ENCODE measurements around the gene RAC3. TPM values are rescaled to one million over a fixed set of nuclear protein-coding genes. Genes with fewer than 3 reads are reported as not detected.

The RAC3 gene
- total RNA-seq, 1 donor from 2014 or later = 46.0 TPM

- DNase-seq = no peak
- Mint-ChIP-seq H3K4me3 (ENCODE audit: unreplicated experiment) (no peak overlapping the region), H3K9me3 (ENCODE audit: unreplicated experiment) (peaks cover 8% of the 10 kb centered on the region), H3K4me1 (ENCODE audit: low read depth, unreplicated experiment) (no peaks in the 10 kb centered on the region), H3K36me3 (ENCODE audit: unreplicated experiment) (no peaks in the 10 kb centered on the region), H3K27me3 (ENCODE audit: unreplicated experiment) (peaks cover 5% of the 10 kb centered on the region), H3K27ac (ENCODE audit: unreplicated experiment) (no peak overlapping the region)
- no peak for TF ChIP-seq CTCF (IDR thresholded peaks at IDR 0.05; ENCODE audit: partially characterized antibody, unreplicated experiment)
Observed at GRCh38 chr17:82083009-82083408, 51.5 kb downstream of the RAC3 start.

Other genes starting within 250 kb of the RAC3 start
- 6.7 TPM for gene GCGR, start 227.5 kb upstream of the RAC3 start, total RNA-seq (ENCODE audit: unreplicated experiment)
- 218 TPM for gene MCRIP1, start 198.4 kb upstream of the RAC3 start, total RNA-seq (ENCODE audit: unreplicated experiment)
- gene PPP1R27, start 196.6 kb upstream of the RAC3 start, total RNA-seq (ENCODE audit: unreplicated experiment) = 0.81 TPM
- 259 TPM for gene P4HB, start 171.1 kb upstream of the RAC3 start, total RNA-seq (ENCODE audit: unreplicated experiment)
- gene ARHGDIA, start 160.3 kb upstream of the RAC3 start, total RNA-seq (ENCODE audit: unreplicated experiment) = 432 TPM
- 80.6 TPM for gene ALYREF, start 140.1 kb upstream of the RAC3 start, total RNA-seq (ENCODE audit: unreplicated experiment)
- 118 TPM for gene ANAPC11, start 140.0 kb upstream of the RAC3 start, total RNA-seq (ENCODE audit: unreplicated experiment)
- gene NPB, start 129.4 kb upstream of the RAC3 start, total RNA-seq (ENCODE audit: unreplicated experiment) = 0.96 TPM
- gene PCYT2, start 120.3 kb upstream of the RAC3 start, total RNA-seq (ENCODE audit: unreplicated experiment) = 63.0 TPM
- gene SIRT7, start 113.5 kb upstream of the RAC3 start, total RNA-seq (ENCODE audit: unreplicated experiment) = 38.7 TPM
- gene MAFG, start 103.9 kb upstream of the RAC3 start, total RNA-seq (ENCODE audit: unreplicated experiment) = 30.6 TPM
- gene PYCR1, start 94.4 kb upstream of the RAC3 start, total RNA-seq (ENCODE audit: unreplicated experiment) = 68.1 TPM
- 0.69 TPM for gene MYADML2, start 84.4 kb upstream of the RAC3 start, total RNA-seq (ENCODE audit: unreplicated experiment)
- gene NOTUM, start 70.5 kb upstream of the RAC3 start, total RNA-seq (ENCODE audit: unreplicated experiment) = 39.8 TPM
- gene ASPSCR1, start 54.0 kb upstream of the RAC3 start, total RNA-seq (ENCODE audit: unreplicated experiment) = 51.7 TPM
- gene CENPX, start 8.8 kb upstream of the RAC3 start, total RNA-seq (ENCODE audit: unreplicated experiment) = 59.9 TPM
- 29.6 TPM for gene LRRC45, start 8.4 kb upstream of the RAC3 start, total RNA-seq (ENCODE audit: unreplicated experiment)
- 89.5 TPM for gene DCXR, start 6.0 kb downstream of the RAC3 start, total RNA-seq (ENCODE audit: unreplicated experiment)
- gene RFNG, start 20.1 kb downstream of the RAC3 start, total RNA-seq (ENCODE audit: unreplicated experiment) = 50.8 TPM
- gene GPS1, start 20.2 kb downstream of the RAC3 start, total RNA-seq (ENCODE audit: unreplicated experiment) = 115 TPM
- 122 TPM for gene DUS1L, start 34.1 kb downstream of the RAC3 start, total RNA-seq (ENCODE audit: unreplicated experiment)
- 439 TPM for gene FASN, start 66.6 kb downstream of the RAC3 start, total RNA-seq (ENCODE audit: unreplicated experiment)
- 40.7 TPM for gene CCDC57, start 181.2 kb downstream of the RAC3 start, total RNA-seq (ENCODE audit: unreplicated experiment)
- gene SLC16A3, start 197.4 kb downstream of the RAC3 start, total RNA-seq (ENCODE audit: unreplicated experiment) = 15.6 TPM
- 211 TPM for gene CSNK1D, start 242.0 kb downstream of the RAC3 start, total RNA-seq (ENCODE audit: unreplicated experiment)

Data from glutamatergic neuron (in vitro differentiated cells).